Measurements from ENCODE around the gene OR2T33.
"Not testable (repeated sequence)": the region's sequence is repeated elsewhere in the genome, so short reads cannot be mapped to it uniquely, and the experiment has no call there.

OR2T33 gene

GRCh38 chr1:248277876-248278275 lies at the start of gene OR2T33:
Gene OR2T33 (minus strand): TSS chr1:248277976. CDS start chr1:248273814, 4,162 bp downstream.
- DNase-seq, result no peak

- DNase-seq, result no peak
These were observed 46.7 kb upstream of the OR2T33 start, which contains the start of gene OR2M7 for GRCh38 chr1:248324468-248324867. Gene OR2M7 (minus strand): TSS chr1:248324568. CDS start chr1:248324568, 0 bp downstream.

- DNase-seq, result no peak
These were observed 39.0 kb upstream of the OR2T33 start for GRCh38 chr1:248316796-248317195.

GRCh38 chr1:248306740-248307139 lies 29.0 kb upstream of the OR2T33 start:
- not testable (repeated sequence) for DNase-seq

- no peak for DNase-seq
These were observed 28.3 kb upstream of the OR2T33 start for GRCh38 chr1:248306103-248306502.

- DNase-seq, result not testable (repeated sequence)
These were observed 27.9 kb upstream of the OR2T33 start for GRCh38 chr1:248305672-248306071.

GRCh38 chr1:248303324-248303723 lies 25.5 kb upstream of the OR2T33 start, which contains the start of gene OR2T12:
Gene OR2T12 (minus strand): TSS chr1:248303424. CDS start chr1:248295578, 7,846 bp downstream.
- no peak for DNase-seq

- peak; percentile 11 for DNase-seq
These were observed 10.6 kb upstream of the OR2T33 start for GRCh38 chr1:248288391-248288790.

- not testable (repeated sequence) for DNase-seq
These were observed 4.6 kb downstream of the OR2T33 start for GRCh38 chr1:248273225-248273624.

GRCh38 chr1:248268178-248268577 lies 9.6 kb downstream of the OR2T33 start:
- DNase-seq, result no peak

GRCh38 chr1:248259309-248259708 lies 18.5 kb downstream of the OR2T33 start:
- DNase-seq, result not testable (repeated sequence)

- DNase-seq, result peak; percentile 70
These were observed 34.6 kb downstream of the OR2T33 start for GRCh38 chr1:248243204-248243603.

- DNase-seq, result no peak
These were observed 38.3 kb downstream of the OR2T33 start for GRCh38 chr1:248239478-248239877.

- no peak for DNase-seq
These were observed 46.7 kb downstream of the OR2T33 start, which contains the start of gene OR2M4 for GRCh38 chr1:248231117-248231516. Gene OR2M4 (plus strand): TSS chr1:248231417. CDS start chr1:248238929, 7,512 bp downstream.

- no peak for DNase-seq
These were observed 48.3 kb downstream of the OR2T33 start for GRCh38 chr1:248229360-248229908.

GRCh38 chr1:248225537-248225936 lies 52.2 kb downstream of the OR2T33 start:
- DNase-seq, result no peak

Data from hematopoietic multipotent progenitor cell treated with erythropoietin and hydrocortisone succinate and interleukin-3 and kit ligand, for 8 days (in vitro differentiated cells).